HL-60 (cell line): ENCODE measurements around the gene TEDC2.
"Not testable (repeated sequence)": the region's sequence is repeated elsewhere in the genome, so short reads cannot be mapped to it uniquely, and the experiment has no call there.

Experiments used
- DNase-seq, 2 experiments: peaks; one replicate each; pipeline ENCODE4 v3.0.0-alpha.2; 2010 to 2020; ENCODE audit warnings: low read depth in 1 of 2, low spot score in 1 of 2
- H3K27ac ChIP-seq: fragments of 250-450 bp; sonication (Bioruptor Pico); replicated peaks from 2 replicates; pipeline ENCODE4 v1.5.1; 2020; ENCODE audit warnings: mild to moderate bottlenecking, moderate library complexity
- H3K27me3 ChIP-seq: fragments of 250-450 bp; sonication (Bioruptor Pico); 2 replicates; pipeline ENCODE4 v1.5.1; 2021; ENCODE audit warnings: mild to moderate bottlenecking, moderate library complexity; ENCODE audit not compliant: insufficient read depth, poor library complexity, severe bottlenecking
- H3K4me3 ChIP-seq: replicated peaks from 2 replicates; pipeline ENCODE4 v1.5.1; 2011; ENCODE audit warnings: mild to moderate bottlenecking, control low read depth, low read length; ENCODE audit not compliant: insufficient read depth
- CTCF ChIP-seq: IDR thresholded peaks from one replicate; pipeline ENCODE4 v1.5.1; 2011; ENCODE audit warnings: low read length, control low read depth, inconsistent platforms; ENCODE audit not compliant: insufficient read depth
- GABPA ChIP-seq: IDR thresholded peaks from 2 replicates; pipeline ENCODE4 v1.6.1; 2012; ENCODE audit warnings: low read depth
- POLR2AphosphoS5 ChIP-seq: IDR thresholded peaks from 2 replicates; pipeline ENCODE4 v1.6.1; 2012; ENCODE audit warnings: low read depth
- REST ChIP-seq: IDR thresholded peaks from 2 replicates; pipeline ENCODE4 v1.6.1; 2012; ENCODE audit warnings: low read depth; ENCODE audit not compliant: insufficient replicate concordance
- SPI1 ChIP-seq: IDR thresholded peaks from 2 replicates; pipeline ENCODE4 v1.6.1; 2012; ENCODE audit warnings: low read depth, mild to moderate bottlenecking, borderline replicate concordance

TEDC2 gene

GRCh38 chr16:2439598-2439997, 20.3 kb upstream of the TEDC2 start:
- Histone ChIP-seq H3K27me3 (no peaks in the 10 kb centered on the region), H3K27ac (no peak overlapping the region), H3K4me3 (no peak overlapping the region)
- TF ChIP-seq CTCF: no peak
- DNase-seq: no peak

- not testable (repeated sequence) for H3K4me3 ChIP-seq, H3K27ac ChIP-seq, H3K27me3 ChIP-seq, DNase-seq
Measured at GRCh38 chr16:2441143-2441804, 18.6 kb upstream of the TEDC2 start.

GRCh38 chr16:2443555-2443954, 16.4 kb upstream of the TEDC2 start:
- Histone ChIP-seq H3K27me3 (no peaks in the 10 kb centered on the region), H3K27ac (no peak overlapping the region), H3K4me3 (no peak overlapping the region)
- no peak for DNase-seq
- TF ChIP-seq CTCF: no peak
- no peak for TF ChIP-seq POLR2AphosphoS5
- TF ChIP-seq GABPA: no peak
- no peak for TF ChIP-seq REST
- no peak for TF ChIP-seq SPI1

- Histone ChIP-seq H3K4me3 (no peak overlapping the region), H3K27ac (no peak overlapping the region), H3K27me3 (no peaks in the 10 kb centered on the region)
- no peak for DNase-seq
- no peak for TF ChIP-seq CTCF
- TF ChIP-seq GABPA: no peak
- TF ChIP-seq REST: no peak
- no peak for TF ChIP-seq SPI1
- TF ChIP-seq POLR2AphosphoS5: no peak
Measured at GRCh38 chr16:2447920-2448583, 11.9 kb upstream of the TEDC2 start.
